Liver (tissue), 9 donors: Measurements from ENCODE around the gene TSHZ2. TPM values are rescaled to one million over a fixed set of nuclear protein-coding genes. Genes with fewer than 3 reads are reported as not detected.

Source experiments
- DNase-seq: peaks from one replicate; pipeline ENCODE4 v3.0.0-alpha.2; 2017; ENCODE audit warnings: low spot score
- H3K27ac ChIP-seq, 2 donors: one replicate each; pipeline ENCODE4 v1.7.0; 2013; ENCODE audit warnings: inconsistent platforms in 2 of 2, low read length in 2 of 2, control low read depth in 1 of 2, low read depth in 1 of 2, mild to moderate bottlenecking in 1 of 2
- H3K27me3 ChIP-seq, 4 donors: one replicate each; pipeline versions ENCODE4 v1.6.1 to v1.7.0; 2013; ENCODE audit warnings: low read length in 3 of 4, inconsistent platforms in 1 of 4, mild to moderate bottlenecking in 1 of 4, moderate library complexity in 1 of 4; ENCODE audit not compliant: control insufficient read depth in 4 of 4, insufficient read depth in 4 of 4
- H3K36me3 ChIP-seq, 4 donors: one replicate each; pipeline versions ENCODE4 v1.6.1 to v1.7.0; 2013; ENCODE audit warnings: low read length in 3 of 4, mild to moderate bottlenecking in 3 of 4, low read depth in 1 of 4, moderate library complexity in 1 of 4; ENCODE audit not compliant: control insufficient read depth in 4 of 4, insufficient read depth in 3 of 4
- H3K4me1 ChIP-seq, 4 donors: one replicate each; pipeline versions ENCODE4 v1.6.1 to v1.7.0; 2013; ENCODE audit warnings: low read length in 3 of 4, mild to moderate bottlenecking in 3 of 4, moderate library complexity in 1 of 4; ENCODE audit not compliant: control insufficient read depth in 4 of 4, insufficient read depth in 4 of 4
- H3K4me3 ChIP-seq, 3 donors: one replicate each; pipeline versions ENCODE4 v1.6.1 to v1.7.0; 2013; ENCODE audit warnings: low read length in 3 of 3, control low read depth in 1 of 3, low read depth in 1 of 3, mild to moderate bottlenecking in 1 of 3
- H3K9ac ChIP-seq, 2 donors: one replicate each; pipeline ENCODE4 v1.7.0; 2013; ENCODE audit warnings: low read length in 2 of 2, mild to moderate bottlenecking in 2 of 2, moderate library complexity in 2 of 2, control low read depth in 1 of 2, low read depth in 1 of 2
- H3K9me3 ChIP-seq, 4 donors: one replicate each; pipeline versions ENCODE4 v1.6.1 to v1.7.0; 2013; ENCODE audit warnings: low read length in 3 of 4; ENCODE audit not compliant: control insufficient read depth in 4 of 4
- FOXA1 ChIP-seq: IDR thresholded peaks from 2 replicates; pipeline ENCODE4 v1.6.1; 2016; ENCODE audit warnings: antibody characterized with exemption
- GABPA ChIP-seq, 2 donors: IDR thresholded peaks in 1 of 2; conservative IDR thresholded peaks in 1 of 2; 2 replicates each; pipeline ENCODE4 v1.6.1; 2016; ENCODE audit warnings: antibody characterized with exemption in 2 of 2, mild to moderate bottlenecking in 1 of 2, moderate library complexity in 1 of 2
- HNF4A ChIP-seq, 2 donors: conservative IDR thresholded peaks; 2 replicates each; pipeline ENCODE4 v1.6.1; 2016; ENCODE audit warnings: antibody characterized with exemption in 2 of 2, mild to moderate bottlenecking in 2 of 2
- HNF4G ChIP-seq: IDR thresholded peaks from 2 replicates; pipeline ENCODE4 v1.6.1; 2016; ENCODE audit warnings: antibody characterized with exemption
- JUND ChIP-seq, 2 donors: IDR thresholded peaks; 2 replicates each; pipeline ENCODE4 v1.6.1; 2016; ENCODE audit warnings: antibody characterized with exemption in 2 of 2
- RXRA ChIP-seq, 2 donors: IDR thresholded peaks; 2 replicates each; pipeline ENCODE4 v1.6.1; 2017 to 2018; ENCODE audit warnings: antibody characterized with exemption in 2 of 2, mild to moderate bottlenecking in 1 of 2
- SP1 ChIP-seq: IDR thresholded peaks from 2 replicates; pipeline ENCODE4 v1.6.1; 2018; ENCODE audit warnings: antibody characterized with exemption, mild to moderate bottlenecking
- TAF1 ChIP-seq: conservative IDR thresholded peaks from 2 replicates; pipeline ENCODE4 v1.6.1; 2016; ENCODE audit warnings: antibody characterized with exemption, mild to moderate bottlenecking
- YY1 ChIP-seq: IDR thresholded peaks from 2 replicates; pipeline ENCODE4 v1.6.1; 2016; ENCODE audit warnings: antibody characterized with exemption, mild to moderate bottlenecking
- WGBS: extraction: QIAGEN DNeasy Blood & Tissue Kit; methylation state at CpG from one replicate; pipeline ENCODE4 v1.1.7; 2013; 5-methylcytosine and 5-hydroxymethylcytosine counted together
- polyA plus RNA-seq, 2 donors: library from polyadenylated mRNA; stranded (reverse) in 1 of 2; unstranded in 1 of 2; fragments of 200-250 nt in 1 of 2; fragments of >200 nt in 1 of 2; fragmentation: Nextera tagmentation in 1 of 2; extraction: Ambion mirVana in 1 of 2; gene quantifications; one replicate each; pipeline versions ENCODE4 v1.2.1 to v1.2.3, GENCODE V29; 2013 to 2015
- total RNA-seq, 2 donors: library from RNA; depleted of rRNA; stranded (reverse); fragments of >200 nt; gene quantifications; one replicate each; pipeline ENCODE4 v1.2.3, GENCODE V29; 2014
- TF ChIP-seq, protein P1 (sequence below): IDR thresholded peaks from 2 replicates; pipeline ENCODE4 v1.6.1; 2016; ENCODE audit warnings: antibody characterized with exemption
- TF ChIP-seq, protein P2 (sequence below): IDR thresholded peaks from 2 replicates; pipeline ENCODE4 v1.6.1; 2016; ENCODE audit warnings: antibody characterized with exemption, mild to moderate bottlenecking
- donor health status: healthy.
- donor health status: healthy.
- donor health status: healthy.
- donor health status: healthy.
- donor health status: healthy.

The TSHZ2 gene
- total and polyA plus RNA-seq, 4 donors: 2.9 to 11.3 (median 7.8) TPM

DNA sequence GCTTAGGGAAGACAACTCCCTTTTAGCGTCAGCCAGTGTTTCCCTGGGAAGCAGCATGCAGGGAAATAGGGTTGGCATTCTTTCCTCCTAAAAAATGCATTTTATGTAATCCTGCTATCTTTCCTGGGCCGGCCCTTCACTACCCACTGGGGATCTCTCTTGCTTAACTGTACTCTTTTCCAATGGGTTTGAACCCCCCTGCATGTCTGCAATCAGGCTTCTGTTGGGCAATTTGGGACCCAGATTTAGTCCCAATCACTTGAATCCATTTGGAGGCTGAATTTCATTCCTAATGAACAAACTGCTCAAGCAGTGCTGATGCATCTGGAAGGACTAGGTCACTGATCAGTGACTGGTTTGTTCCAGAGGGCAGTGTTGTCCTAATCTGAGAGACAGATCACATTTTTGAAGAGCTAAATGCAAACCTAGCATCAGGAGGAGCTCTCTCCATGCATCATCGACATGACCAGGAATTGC lies 152.0 kb downstream of the TSHZ2 start:
- H3K27me3 ChIP-seq: no peaks in the 10 kb centered on the region
- no peak for DNase-seq
- H3K4me3 ChIP-seq: no peak overlapping the region
- H3K9me3 ChIP-seq: no peaks in the 10 kb centered on the region
- no peak overlapping the region for H3K9ac ChIP-seq
- TF ChIP-seq YY1 (no peak), SP1 (no peak), RXRA (IDR thresholded peaks at IDR 0.05) (no peak)
- TF ChIP-seq, protein P1, sequence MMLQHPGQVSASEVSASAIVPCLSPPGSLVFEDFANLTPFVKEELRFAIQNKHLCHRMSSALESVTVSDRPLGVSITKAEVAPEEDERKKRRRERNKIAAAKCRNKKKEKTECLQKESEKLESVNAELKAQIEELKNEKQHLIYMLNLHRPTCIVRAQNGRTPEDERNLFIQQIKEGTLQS: no peak
- 87% methylated on average over 3 of the region's 3 CpGs for WGBS
- no peaks in the 10 kb centered on the region for H3K4me1 ChIP-seq
- no peaks in the 10 kb centered on the region for H3K36me3 ChIP-seq
- no peak overlapping the region for H3K27ac ChIP-seq

DNA sequence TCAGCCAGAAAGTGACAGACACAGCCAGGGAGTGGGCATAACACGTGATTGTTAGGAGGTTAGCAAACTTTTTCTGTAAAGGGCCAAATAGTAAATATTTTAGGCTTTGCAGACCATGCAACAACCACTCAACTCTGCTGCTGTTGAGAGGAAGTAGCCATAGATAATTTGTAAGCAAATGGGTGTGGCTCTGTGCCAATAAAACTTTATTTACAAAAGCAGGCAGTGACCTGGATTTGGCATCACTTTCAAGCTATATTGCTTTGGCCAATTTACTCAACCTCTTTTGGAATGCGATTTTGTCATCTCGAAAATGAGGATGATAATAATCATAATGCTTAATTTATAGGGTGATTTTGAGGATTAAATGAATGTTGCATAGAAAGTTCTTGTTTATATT lies 152.6 kb downstream of the TSHZ2 start:
- Histone ChIP-seq H3K4me3 (no peak overlapping the region), H3K9ac (no peak overlapping the region), H3K36me3 (no peaks in the 10 kb centered on the region), H3K9me3 (no peaks in the 10 kb centered on the region), H3K4me1 (no peaks in the 10 kb centered on the region), H3K27ac (no peak overlapping the region), H3K27me3 (no peaks in the 10 kb centered on the region)
- WGBS: 83% methylated on average over 3 of the region's 3 CpGs
- no peak for DNase-seq
- no peak for TF ChIP-seq SP1
- TF ChIP-seq JUND (IDR thresholded peaks at IDR 0.05): no peak
- no peak for TF ChIP-seq HNF4G
- no peak for TF ChIP-seq TAF1
- TF ChIP-seq GABPA (IDR thresholded peaks at IDR 0.05 in 1 of 2, conservative IDR thresholded peaks at IDR 0.05 in 1 of 2): no peak
- TF ChIP-seq FOXA1: no peak
- TF ChIP-seq HNF4A (conservative IDR thresholded peaks at IDR 0.05): no peak
- TF ChIP-seq, protein P1: no peak
- TF ChIP-seq, protein P2, sequence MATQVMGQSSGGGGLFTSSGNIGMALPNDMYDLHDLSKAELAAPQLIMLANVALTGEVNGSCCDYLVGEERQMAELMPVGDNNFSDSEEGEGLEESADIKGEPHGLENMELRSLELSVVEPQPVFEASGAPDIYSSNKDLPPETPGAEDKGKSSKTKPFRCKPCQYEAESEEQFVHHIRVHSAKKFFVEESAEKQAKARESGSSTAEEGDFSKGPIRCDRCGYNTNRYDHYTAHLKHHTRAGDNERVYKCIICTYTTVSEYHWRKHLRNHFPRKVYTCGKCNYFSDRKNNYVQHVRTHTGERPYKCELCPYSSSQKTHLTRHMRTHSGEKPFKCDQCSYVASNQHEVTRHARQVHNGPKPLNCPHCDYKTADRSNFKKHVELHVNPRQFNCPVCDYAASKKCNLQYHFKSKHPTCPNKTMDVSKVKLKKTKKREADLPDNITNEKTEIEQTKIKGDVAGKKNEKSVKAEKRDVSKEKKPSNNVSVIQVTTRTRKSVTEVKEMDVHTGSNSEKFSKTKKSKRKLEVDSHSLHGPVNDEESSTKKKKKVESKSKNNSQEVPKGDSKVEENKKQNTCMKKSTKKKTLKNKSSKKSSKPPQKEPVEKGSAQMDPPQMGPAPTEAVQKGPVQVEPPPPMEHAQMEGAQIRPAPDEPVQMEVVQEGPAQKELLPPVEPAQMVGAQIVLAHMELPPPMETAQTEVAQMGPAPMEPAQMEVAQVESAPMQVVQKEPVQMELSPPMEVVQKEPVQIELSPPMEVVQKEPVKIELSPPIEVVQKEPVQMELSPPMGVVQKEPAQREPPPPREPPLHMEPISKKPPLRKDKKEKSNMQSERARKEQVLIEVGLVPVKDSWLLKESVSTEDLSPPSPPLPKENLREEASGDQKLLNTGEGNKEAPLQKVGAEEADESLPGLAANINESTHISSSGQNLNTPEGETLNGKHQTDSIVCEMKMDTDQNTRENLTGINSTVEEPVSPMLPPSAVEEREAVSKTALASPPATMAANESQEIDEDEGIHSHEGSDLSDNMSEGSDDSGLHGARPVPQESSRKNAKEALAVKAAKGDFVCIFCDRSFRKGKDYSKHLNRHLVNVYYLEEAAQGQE: no peak

DNA sequence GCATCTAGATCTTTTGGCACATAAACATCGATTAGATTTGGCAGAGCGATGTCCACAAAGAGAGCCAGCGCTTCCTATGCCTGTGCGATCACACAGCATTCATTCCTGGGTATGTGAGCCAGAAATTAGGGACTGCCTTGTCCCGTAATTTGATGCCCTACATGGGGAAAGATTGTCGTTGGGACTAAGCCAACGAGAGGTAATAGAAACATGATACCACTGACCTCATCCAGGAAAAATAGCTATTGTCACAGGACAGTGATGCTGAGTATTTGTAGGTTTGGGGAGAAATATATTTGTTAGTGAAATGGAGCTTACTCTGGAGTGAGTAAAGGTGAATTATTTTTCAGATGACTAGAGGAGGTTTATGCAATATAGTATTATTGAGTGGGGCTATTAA lies 154.0 kb downstream of the TSHZ2 start:
- Histone ChIP-seq H3K27ac (no peak overlapping the region), H3K4me3 (no peak overlapping the region), H3K27me3 (no peaks in the 10 kb centered on the region), H3K36me3 (no peaks in the 10 kb centered on the region), H3K4me1 (no peaks in the 10 kb centered on the region), H3K9me3 (no peaks in the 10 kb centered on the region), H3K9ac (no peak overlapping the region)
- TF ChIP-seq GABPA (IDR thresholded peaks at IDR 0.05 in 1 of 2, conservative IDR thresholded peaks at IDR 0.05 in 1 of 2) (no peak), FOXA1 (no peak), JUND (IDR thresholded peaks at IDR 0.05) (no peak), RXRA (IDR thresholded peaks at IDR 0.05) (no peak)
- TF ChIP-seq, protein P1: no peak
- WGBS: 82% methylated on average over 7 of the region's 7 CpGs
- no peak for DNase-seq
